WTC11 (cell line): ENCODE data around the gene SLC1A7.

Source experiments
- GABPB1 ChIP-seq: sonication (generic); formaldehyde crosslinking; IDR thresholded peaks from 2 replicates; pipeline ENCODE4 v1.8.1; 2023; ENCODE audit warnings: mild to moderate bottlenecking, missing genetic modification reagents
- JAZF1 ChIP-seq: fragments of 250-450 bp; sonication (Bioruptor Pico); IDR thresholded peaks from 2 replicates; pipeline ENCODE4 v1.9.0; 2021; ENCODE audit warnings: moderate library complexity, mild to moderate bottlenecking, inconsistent platforms
- JUN ChIP-seq: sonication (generic); formaldehyde crosslinking; IDR thresholded peaks from 2 replicates; pipeline ENCODE4 v1.8.0; 2023; ENCODE audit warnings: mild to moderate bottlenecking, missing genetic modification reagents
- KAT7 ChIP-seq: sonication (generic); formaldehyde crosslinking; IDR thresholded peaks from 2 replicates; pipeline ENCODE4 v1.8.1; 2023; ENCODE audit warnings: missing genetic modification reagents, mild to moderate bottlenecking, borderline replicate concordance
- ZBTB21 ChIP-seq: sonication (generic); formaldehyde crosslinking; IDR thresholded peaks from 2 replicates; pipeline ENCODE4 v1.8.1; 2023; ENCODE audit warnings: mild to moderate bottlenecking, missing genetic modification reagents, borderline replicate concordance
- TF ChIP-seq, protein P1 (sequence below): sonication (generic); formaldehyde crosslinking; IDR thresholded peaks from 2 replicates; pipeline ENCODE4 v1.8.1; 2023; ENCODE audit warnings: mild to moderate bottlenecking, missing genetic modification reagents, moderate library complexity
- TF ChIP-seq, protein P2 (sequence below): fragments of 200-600 bp; IDR thresholded peaks from 2 replicates; pipeline ENCODE4 v1.8.0; 2022; ENCODE audit warnings: antibody characterized with exemption

- TF ChIP-seq, protein P1, sequence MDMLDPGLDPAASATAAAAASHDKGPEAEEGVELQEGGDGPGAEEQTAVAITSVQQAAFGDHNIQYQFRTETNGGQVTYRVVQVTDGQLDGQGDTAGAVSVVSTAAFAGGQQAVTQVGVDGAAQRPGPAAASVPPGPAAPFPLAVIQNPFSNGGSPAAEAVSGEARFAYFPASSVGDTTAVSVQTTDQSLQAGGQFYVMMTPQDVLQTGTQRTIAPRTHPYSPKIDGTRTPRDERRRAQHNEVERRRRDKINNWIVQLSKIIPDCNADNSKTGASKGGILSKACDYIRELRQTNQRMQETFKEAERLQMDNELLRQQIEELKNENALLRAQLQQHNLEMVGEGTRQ (CRISPR knock-in tag): no peak
- TF ChIP-seq, protein P2, sequence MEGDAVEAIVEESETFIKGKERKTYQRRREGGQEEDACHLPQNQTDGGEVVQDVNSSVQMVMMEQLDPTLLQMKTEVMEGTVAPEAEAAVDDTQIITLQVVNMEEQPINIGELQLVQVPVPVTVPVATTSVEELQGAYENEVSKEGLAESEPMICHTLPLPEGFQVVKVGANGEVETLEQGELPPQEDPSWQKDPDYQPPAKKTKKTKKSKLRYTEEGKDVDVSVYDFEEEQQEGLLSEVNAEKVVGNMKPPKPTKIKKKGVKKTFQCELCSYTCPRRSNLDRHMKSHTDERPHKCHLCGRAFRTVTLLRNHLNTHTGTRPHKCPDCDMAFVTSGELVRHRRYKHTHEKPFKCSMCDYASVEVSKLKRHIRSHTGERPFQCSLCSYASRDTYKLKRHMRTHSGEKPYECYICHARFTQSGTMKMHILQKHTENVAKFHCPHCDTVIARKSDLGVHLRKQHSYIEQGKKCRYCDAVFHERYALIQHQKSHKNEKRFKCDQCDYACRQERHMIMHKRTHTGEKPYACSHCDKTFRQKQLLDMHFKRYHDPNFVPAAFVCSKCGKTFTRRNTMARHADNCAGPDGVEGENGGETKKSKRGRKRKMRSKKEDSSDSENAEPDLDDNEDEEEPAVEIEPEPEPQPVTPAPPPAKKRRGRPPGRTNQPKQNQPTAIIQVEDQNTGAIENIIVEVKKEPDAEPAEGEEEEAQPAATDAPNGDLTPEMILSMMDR: no peak
- TF ChIP-seq KAT7 (CRISPR knock-in tag): no peak
- TF ChIP-seq JUN: no peak
- TF ChIP-seq GABPB1 (CRISPR knock-in tag): no peak
- TF ChIP-seq JAZF1 (CRISPR knock-in tag): no peak
- no peak for TF ChIP-seq ZBTB21 (CRISPR knock-in tag)
Observed at GRCh38 chr1:53075206-53075605, 67.2 kb downstream of the SLC1A7 start.
